GM10266 (cell line): ENCODE measurements around the gene KCNQ1OT1.

Experiments
- DNase-seq: peaks from one replicate; pipeline ENCODE4 v3.0.0; 2012; ENCODE audit errors: extremely low spot score
- TF ChIP-seq, protein P1 (sequence below): IDR thresholded peaks from 2 replicates; pipeline ENCODE4 v1.5.1; 2012; ENCODE audit warnings: mild to moderate bottlenecking, low read depth; ENCODE audit not compliant: control insufficient read depth, insufficient read depth; ENCODE audit errors: missing control alignments

KCNQ1OT1 gene

GRCh38 chr11:2586087-2586792 is 113.6 kb downstream of the KCNQ1OT1 start:
- no peak for DNase-seq
- TF ChIP-seq, protein P1, sequence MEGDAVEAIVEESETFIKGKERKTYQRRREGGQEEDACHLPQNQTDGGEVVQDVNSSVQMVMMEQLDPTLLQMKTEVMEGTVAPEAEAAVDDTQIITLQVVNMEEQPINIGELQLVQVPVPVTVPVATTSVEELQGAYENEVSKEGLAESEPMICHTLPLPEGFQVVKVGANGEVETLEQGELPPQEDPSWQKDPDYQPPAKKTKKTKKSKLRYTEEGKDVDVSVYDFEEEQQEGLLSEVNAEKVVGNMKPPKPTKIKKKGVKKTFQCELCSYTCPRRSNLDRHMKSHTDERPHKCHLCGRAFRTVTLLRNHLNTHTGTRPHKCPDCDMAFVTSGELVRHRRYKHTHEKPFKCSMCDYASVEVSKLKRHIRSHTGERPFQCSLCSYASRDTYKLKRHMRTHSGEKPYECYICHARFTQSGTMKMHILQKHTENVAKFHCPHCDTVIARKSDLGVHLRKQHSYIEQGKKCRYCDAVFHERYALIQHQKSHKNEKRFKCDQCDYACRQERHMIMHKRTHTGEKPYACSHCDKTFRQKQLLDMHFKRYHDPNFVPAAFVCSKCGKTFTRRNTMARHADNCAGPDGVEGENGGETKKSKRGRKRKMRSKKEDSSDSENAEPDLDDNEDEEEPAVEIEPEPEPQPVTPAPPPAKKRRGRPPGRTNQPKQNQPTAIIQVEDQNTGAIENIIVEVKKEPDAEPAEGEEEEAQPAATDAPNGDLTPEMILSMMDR: no peak

DNA sequence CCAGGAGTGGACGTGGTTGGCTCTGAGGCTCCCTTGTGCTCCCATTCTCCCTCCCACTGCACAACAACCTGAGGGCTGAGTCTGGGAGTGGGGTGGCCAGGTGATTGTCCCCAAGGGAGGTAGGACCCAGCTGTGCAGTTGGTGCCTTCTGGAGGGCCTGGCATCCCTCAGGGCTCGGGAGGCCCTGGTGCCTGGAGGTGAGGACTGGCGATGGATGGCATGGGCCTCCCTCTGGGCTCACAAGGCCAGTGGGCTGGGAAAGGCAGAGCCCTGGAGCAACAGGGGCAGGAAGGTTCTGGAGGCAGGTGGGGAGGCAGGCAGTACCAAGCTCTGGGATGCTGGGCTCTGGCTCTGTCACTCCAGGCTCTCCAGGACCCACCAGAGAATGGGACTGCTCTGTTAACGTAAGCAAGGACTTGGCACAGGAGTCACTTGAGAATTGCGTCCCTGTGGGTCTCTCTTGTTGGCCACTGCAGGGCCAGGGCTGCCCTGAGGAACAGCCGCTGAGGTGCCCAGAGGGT is 114.2 kb downstream of the KCNQ1OT1 start:
- TF ChIP-seq, protein P1: no peak
- no peak for DNase-seq

- DNase-seq: no peak
- TF ChIP-seq, protein P1: no peak
Observed at GRCh38 chr11:2584812-2585565, 114.8 kb downstream of the KCNQ1OT1 start.

GRCh38 chr11:2584434-2584811 is 115.4 kb downstream of the KCNQ1OT1 start:
- TF ChIP-seq, protein P1: no peak
- no peak for DNase-seq

- DNase-seq: no peak
- TF ChIP-seq, protein P1: no peak
Observed at GRCh38 chr11:2583605-2583958, 116.2 kb downstream of the KCNQ1OT1 start.

- no peak for DNase-seq
- TF ChIP-seq, protein P1: no peak
Observed at GRCh38 chr11:2582946-2583604, 116.7 kb downstream of the KCNQ1OT1 start.
